AG04450 (cell line): Measurements from ENCODE around the gene PLA2G2C. TPM values are rescaled to one million over a fixed set of nuclear protein-coding genes. Genes with fewer than 3 reads are reported as not detected.

ENCODE experiments used
- CTCF ChIA-PET: fragments of 300-600, 350-600 bp; formaldehyde crosslinking; extraction: SDS; loops from one replicate; lab custom pipeline; 2022; ENCODE audit warnings: antibody characterized with exemption, inconsistent platforms; lab: Charles Lee
- POLR2A ChIA-PET: fragments of 350-600 bp; formaldehyde crosslinking; extraction: SDS; loops from one replicate; lab custom pipeline; 2021; ENCODE audit warnings: antibody characterized with exemption, inconsistent platforms; lab: Yijun Ruan, JAX
- DNase-seq: peaks from one replicate; pipeline ENCODE4 v3.0.0-alpha.2; 2011; ENCODE audit warnings: low read depth, low spot score
- H3K27ac ChIP-seq: one replicate; pipeline ENCODE4 v1.5.1; 2012; ENCODE audit warnings: low read depth, low read length, control low read depth
- H3K27me3 ChIP-seq: one replicate; pipeline ENCODE4 v1.6.0; 2012; ENCODE audit warnings: low read length; ENCODE audit not compliant: control insufficient read depth, insufficient read depth
- H3K4me3 ChIP-seq: 2 replicates; pipeline ENCODE4 v1.5.1; 2011; ENCODE audit warnings: mild to moderate bottlenecking, low read depth, low read length, control low read depth
- H3K9me3 ChIP-seq: 2 replicates; pipeline ENCODE4 v1.5.1; 2012; ENCODE audit warnings: low read length; ENCODE audit not compliant: control insufficient read depth, insufficient read depth
- polyA plus RNA-seq: library from polyadenylated mRNA; depleted of rRNA; stranded (reverse); fragments of >200 nt; gene quantifications from 2 replicates; pipeline ENCODE4 v1.2.3, GENCODE V29; 2011
- TF ChIP-seq, protein P1 (sequence below): IDR thresholded peaks from 2 replicates; pipeline ENCODE4 v1.5.1; 2011; ENCODE audit warnings: low read depth, low read length, control low read depth, inconsistent platforms

Gene PLA2G2C
- polyA plus RNA-seq, 1 experiment = not detected

DNA sequence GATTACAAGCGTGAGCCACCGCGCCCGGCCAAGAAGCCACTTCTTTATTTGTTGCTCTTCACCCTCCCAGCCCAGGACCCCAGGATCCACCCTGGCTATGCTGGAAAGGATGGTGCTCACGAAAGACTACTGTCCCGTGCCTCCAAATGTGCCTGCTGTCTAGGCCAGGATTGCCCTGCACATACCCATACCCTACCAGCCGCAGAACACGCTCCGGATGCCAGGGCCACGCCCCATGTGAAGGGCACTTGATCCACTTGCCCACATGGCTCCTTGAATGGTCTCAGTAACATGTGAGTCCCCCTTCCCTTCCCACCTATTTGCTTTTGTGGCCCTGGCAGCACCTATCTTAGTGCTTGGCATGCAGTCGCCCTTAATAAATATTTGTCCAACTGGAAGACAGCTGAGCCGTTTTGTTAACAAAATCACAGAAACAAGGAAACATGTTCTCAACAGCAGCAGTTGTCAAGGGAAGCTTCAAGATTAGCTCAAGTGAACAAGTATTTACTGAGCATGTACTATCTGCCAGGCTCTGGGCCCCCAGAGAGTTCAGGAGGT lies 14.2 kb downstream of the PLA2G2C start:
- H3K9me3 ChIP-seq = no peaks in the 10 kb centered on the region
- no peak for DNase-seq
- H3K27me3 ChIP-seq = peaks cover 33% of the 10 kb centered on the region
- POLR2A ChIA-PET = no interaction called here
- CTCF ChIA-PET = interaction anchor here (0.6 to 1.8 kb wide), 4 partner anchors 23 to 259 kb away, joined by 3 to 7 read pairs (median 3); no protein-coding TSS in a partner anchor
- no peak overlapping the region for H3K27ac ChIP-seq
- TF ChIP-seq, protein P1, sequence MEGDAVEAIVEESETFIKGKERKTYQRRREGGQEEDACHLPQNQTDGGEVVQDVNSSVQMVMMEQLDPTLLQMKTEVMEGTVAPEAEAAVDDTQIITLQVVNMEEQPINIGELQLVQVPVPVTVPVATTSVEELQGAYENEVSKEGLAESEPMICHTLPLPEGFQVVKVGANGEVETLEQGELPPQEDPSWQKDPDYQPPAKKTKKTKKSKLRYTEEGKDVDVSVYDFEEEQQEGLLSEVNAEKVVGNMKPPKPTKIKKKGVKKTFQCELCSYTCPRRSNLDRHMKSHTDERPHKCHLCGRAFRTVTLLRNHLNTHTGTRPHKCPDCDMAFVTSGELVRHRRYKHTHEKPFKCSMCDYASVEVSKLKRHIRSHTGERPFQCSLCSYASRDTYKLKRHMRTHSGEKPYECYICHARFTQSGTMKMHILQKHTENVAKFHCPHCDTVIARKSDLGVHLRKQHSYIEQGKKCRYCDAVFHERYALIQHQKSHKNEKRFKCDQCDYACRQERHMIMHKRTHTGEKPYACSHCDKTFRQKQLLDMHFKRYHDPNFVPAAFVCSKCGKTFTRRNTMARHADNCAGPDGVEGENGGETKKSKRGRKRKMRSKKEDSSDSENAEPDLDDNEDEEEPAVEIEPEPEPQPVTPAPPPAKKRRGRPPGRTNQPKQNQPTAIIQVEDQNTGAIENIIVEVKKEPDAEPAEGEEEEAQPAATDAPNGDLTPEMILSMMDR = no peak
- H3K4me3 ChIP-seq = no peak overlapping the region

DNA sequence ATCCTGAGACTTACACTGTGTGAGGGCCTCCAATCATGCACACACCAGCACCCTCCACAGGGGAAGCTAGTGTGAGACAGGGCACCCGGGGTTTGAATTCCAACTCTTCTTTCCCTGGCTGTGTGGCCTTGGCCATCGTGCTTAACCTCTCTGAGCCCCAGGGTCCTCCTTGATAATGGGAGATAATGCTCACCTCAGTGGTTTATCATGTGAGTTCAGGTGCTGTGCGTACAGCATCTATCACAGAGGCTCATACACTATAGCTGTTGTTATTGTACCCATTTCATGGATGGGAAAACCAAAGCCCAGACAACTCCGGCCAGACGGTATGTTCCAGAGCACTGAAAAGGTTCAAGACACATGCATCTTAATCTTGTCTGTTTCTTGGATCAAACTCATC lies 16.4 kb downstream of the PLA2G2C start:
- ChIA-PET CTCF (interaction anchor here (1.1 to 2.4 kb wide), 2 partner anchors 17 to 252 kb away, joined by 5 read pairs; no protein-coding TSS in a partner anchor), POLR2A (no interaction called here)
- Histone ChIP-seq H3K9me3 (no peaks in the 10 kb centered on the region), H3K27me3 (peaks cover 40% of the 10 kb centered on the region), H3K4me3 (no peak overlapping the region), H3K27ac (no peak overlapping the region)
- TF ChIP-seq, protein P1 = no peak
- no peak for DNase-seq

DNA sequence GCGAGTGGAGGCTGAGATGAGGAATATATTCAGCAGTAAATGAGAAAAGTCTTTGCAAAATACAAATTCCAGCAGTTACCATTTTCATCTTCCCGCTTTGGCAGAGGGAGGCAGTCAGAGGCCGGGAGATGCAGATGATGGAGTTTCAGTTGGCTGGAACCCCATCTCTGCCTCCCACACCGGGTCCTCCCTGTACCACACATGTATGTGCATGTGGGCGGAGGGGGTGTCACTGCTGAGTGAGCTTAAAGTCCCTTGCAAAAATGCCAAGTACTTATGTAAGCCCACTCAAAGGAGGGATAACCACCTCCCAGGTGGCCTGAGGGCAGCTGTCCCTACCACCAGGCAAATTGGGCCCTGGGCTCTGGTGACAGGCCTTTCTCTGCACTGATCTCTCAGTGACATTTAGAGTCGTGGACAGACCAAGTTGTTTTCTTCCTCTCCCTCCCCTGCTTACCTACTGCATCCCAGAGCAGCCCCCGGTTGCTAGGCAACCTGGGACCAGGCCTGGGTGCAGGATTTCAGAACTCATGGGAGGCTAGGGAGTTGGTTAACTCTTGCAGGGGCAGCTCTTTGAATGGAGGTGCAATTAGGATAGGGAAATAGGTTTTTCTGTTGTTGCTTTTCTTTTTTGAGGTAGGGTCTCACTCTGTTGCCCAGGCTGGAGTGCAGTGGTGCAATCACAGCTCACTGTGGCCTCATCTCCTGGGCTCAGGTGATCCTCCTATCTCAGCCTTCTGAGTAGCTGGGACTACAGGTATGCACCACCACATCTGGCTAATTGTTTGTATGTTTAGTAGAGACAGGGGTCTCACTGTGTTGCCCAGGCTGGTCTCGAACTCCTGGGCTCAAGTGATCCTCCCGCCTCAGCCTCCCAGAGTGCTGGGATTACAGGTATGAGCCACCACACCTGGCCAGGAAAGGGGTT lies 17.5 kb downstream of the PLA2G2C start:
- H3K9me3 ChIP-seq = no peaks in the 10 kb centered on the region
- TF ChIP-seq, protein P1 = no peak
- peaks cover 36% of the 10 kb centered on the region for H3K27me3 ChIP-seq

DNA sequence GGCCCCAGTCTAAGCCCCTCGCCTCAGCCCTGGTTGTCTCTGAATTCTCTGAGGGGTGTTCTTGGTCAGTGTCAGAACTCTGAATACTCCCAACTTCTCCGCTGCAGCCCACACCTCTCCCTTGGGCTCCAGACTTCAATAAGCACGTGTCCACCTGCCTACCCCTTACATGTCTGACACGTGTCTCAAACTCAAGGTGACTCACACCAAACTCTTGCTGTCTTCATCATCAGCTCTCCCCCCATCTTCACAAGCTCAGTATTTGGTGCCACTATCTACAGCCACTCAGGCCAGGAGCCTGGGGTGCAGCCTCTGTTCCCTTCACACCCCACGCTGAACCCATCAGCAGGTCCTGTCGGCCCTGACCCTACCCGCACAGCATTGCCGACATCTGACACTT lies 19.2 kb downstream of the PLA2G2C start:
- Histone ChIP-seq H3K9me3 (peaks cover 4% of the 10 kb centered on the region), H3K4me3 (no peak overlapping the region), H3K27me3 (peaks cover 32% of the 10 kb centered on the region), H3K27ac (no peak overlapping the region)
- TF ChIP-seq, protein P1 = no peak
- DNase-seq = no peak
- CTCF ChIA-PET = no interaction called here
- POLR2A ChIA-PET = no interaction called here

More for the DNA sequence above, 17.5 kb downstream of the PLA2G2C start:
- ChIA-PET POLR2A (no interaction called here), CTCF (interaction anchor here (0.7 to 2.4 kb wide), 4 partner anchors 16 to 326 kb away, joined by 3 to 5 read pairs (median 4); no protein-coding TSS in a partner anchor)
- Histone ChIP-seq H3K27ac (no peak overlapping the region), H3K4me3 (no peak overlapping the region)
- DNase-seq = no peak
